SK-N-SH (cell line): ENCODE data around the gene EIF3F. TPM values are rescaled to one million over a fixed set of nuclear protein-coding genes. Genes with fewer than 3 reads are reported as not detected.

Experiments
- CTCF ChIA-PET: fragments of 300-600, 350-600 bp; formaldehyde crosslinking; extraction: SDS; loops from one replicate; lab custom pipeline; 2021; lab: Yijun Ruan, JAX
- POLR2A ChIA-PET: fragments of 350-600 bp; sonication (Branson Sonifier 250); formaldehyde crosslinking; extraction: SDS; loops from one replicate; lab custom pipeline; 2020; ENCODE audit warnings: antibody characterized with exemption, inconsistent platforms; lab: Yijun Ruan, JAX
- DNase-seq: peaks from one replicate; pipeline ENCODE4 v3.0.0; 2012
- H2AFZ ChIP-seq: fragments of 200-600 bp; sonication (generic); 2 replicates; pipeline ENCODE4 v1.8.1; 2016; ENCODE audit warnings: antibody characterized with exemption, mild to moderate bottlenecking, low read depth
- H3F3A ChIP-seq: fragments of 200-600 bp; sonication (generic); replicated peaks from 2 replicates; pipeline ENCODE3; 2016; ENCODE audit warnings: antibody characterized with exemption, mild to moderate bottlenecking; ENCODE audit not compliant: insufficient read depth
- H3K27ac ChIP-seq, 2 experiments: fragments of 200-500 bp in 1 of 2; fragments of 200-600 bp in 1 of 2; sonication (Bioruptor generic) in 1 of 2; sonication (generic), shearing (Covaris generic) in 1 of 2; 2 replicates each; pipeline versions ENCODE4 v1.5.1 to v1.6.1; 2014 to 2016; ENCODE audit warnings: low read depth in 2 of 2, inconsistent platforms in 1 of 2, low read length in 1 of 2, mild to moderate bottlenecking in 1 of 2, mixed read lengths in 1 of 2
- H3K27me3 ChIP-seq: fragments of 200-600 bp; sonication (generic), shearing (Covaris generic); 2 replicates; pipeline ENCODE4 v1.6.1; 2016; ENCODE audit warnings: mixed run types; ENCODE audit not compliant: insufficient read depth
- H3K36me3 ChIP-seq, 2 experiments: fragments of 200-500 bp in 1 of 2; fragments of 200-600 bp in 1 of 2; sonication (Bioruptor generic) in 1 of 2; sonication (generic) in 1 of 2; replicated peaks in 1 of 2; 2 replicates each; pipeline versions ENCODE3 to v1.5.1; 2014 to 2016; ENCODE audit warnings: low read length in 1 of 2, mild to moderate bottlenecking in 1 of 2; ENCODE audit not compliant: insufficient read depth in 2 of 2, control insufficient read depth in 1 of 2
- H3K4me1 ChIP-seq, 2 experiments: fragments of 200-500 bp in 1 of 2; fragments of 200-600 bp in 1 of 2; sonication (Bioruptor generic) in 1 of 2; sonication (generic), shearing (Covaris generic) in 1 of 2; 2 replicates each; pipeline versions ENCODE4 v1.5.1 to v1.6.1; 2014 to 2016; ENCODE audit warnings: low read depth in 1 of 2, low read length in 1 of 2, mixed run types in 1 of 2; ENCODE audit not compliant: insufficient read depth in 2 of 2, control insufficient read depth in 1 of 2
- H3K4me2 ChIP-seq: fragments of 200-600 bp; sonication (generic), shearing (Covaris generic); 2 replicates; pipeline ENCODE4 v1.6.1; 2017; ENCODE audit warnings: mixed run types
- H3K4me3 ChIP-seq, 2 experiments: fragments of 200-500 bp in 1 of 2; fragments of 200-600 bp in 1 of 2; sonication (Bioruptor generic) in 1 of 2; sonication (generic), shearing (Covaris generic) in 1 of 2; 2 replicates each; pipeline versions ENCODE4 v1.5.1 to v1.8.1; 2014 to 2016; ENCODE audit warnings: low read depth in 2 of 2, inconsistent platforms in 1 of 2, low read length in 1 of 2, mild to moderate bottlenecking in 1 of 2, mixed read lengths in 1 of 2, moderate library complexity in 1 of 2
- H3K79me2 ChIP-seq: fragments of 200-600 bp; sonication (generic); 2 replicates; pipeline ENCODE4 v1.8.1; 2017; ENCODE audit warnings: mild to moderate bottlenecking; ENCODE audit not compliant: insufficient read depth
- H3K9ac ChIP-seq: fragments of 200-600 bp; sonication (generic); 2 replicates; pipeline ENCODE4 v1.6.1; 2017; ENCODE audit warnings: mixed run types
- H3K9me2 ChIP-seq: fragments of 200-600 bp; sonication (generic); 2 replicates; pipeline ENCODE4 v1.6.1; 2017; ENCODE audit warnings: mixed run types
- H3K9me3 ChIP-seq: fragments of 200-600 bp; sonication (generic); 2 replicates; pipeline ENCODE4 v1.6.1; 2017; ENCODE audit warnings: mixed run types, mild to moderate bottlenecking, moderate library complexity
- H4K20me1 ChIP-seq: fragments of 200-600 bp; sonication (generic); 2 replicates; pipeline ENCODE4 v1.6.1; 2017; ENCODE audit warnings: mild to moderate bottlenecking, mixed run types; ENCODE audit not compliant: insufficient read depth
- ELF1 ChIP-seq: IDR thresholded peaks from 2 replicates; pipeline ENCODE4 v1.4.0; 2012
- EP300 ChIP-seq, 2 experiments: IDR thresholded peaks; 2 replicates each; pipeline versions ENCODE4 v1.4.0 to v1.6.1; 2012; ENCODE audit warnings: borderline replicate concordance in 1 of 2, low read depth in 1 of 2, low read length in 1 of 2
- FOSL2 ChIP-seq: IDR thresholded peaks from 2 replicates; pipeline ENCODE4 v1.4.0; 2012; ENCODE audit warnings: low read depth, mild to moderate bottlenecking, moderate library complexity, borderline replicate concordance
- FOXM1 ChIP-seq: IDR thresholded peaks from 2 replicates; pipeline ENCODE4 v1.4.0; 2012; ENCODE audit warnings: low read depth, mild to moderate bottlenecking
- GABPA ChIP-seq: IDR thresholded peaks from 2 replicates; pipeline ENCODE4 v1.4.0; 2012; ENCODE audit warnings: low read depth, mild to moderate bottlenecking
- GATA2 ChIP-seq: sonication (generic); formaldehyde crosslinking; IDR thresholded peaks from 2 replicates; pipeline ENCODE4 v1.5.0; 2020; ENCODE audit warnings: mild to moderate bottlenecking, missing genetic modification reagents
- JUND ChIP-seq: IDR thresholded peaks from 2 replicates; pipeline ENCODE4 v1.4.0; 2012
- MEF2A ChIP-seq: IDR thresholded peaks from 2 replicates; pipeline ENCODE4 v1.4.0; 2012; ENCODE audit warnings: low read depth, borderline replicate concordance
- MXI1 ChIP-seq: IDR thresholded peaks from 2 replicates; pipeline ENCODE4 v1.6.1; 2012; ENCODE audit warnings: mild to moderate bottlenecking, low read depth, low read length, improper control_type of control experiment
- NFIC ChIP-seq: IDR thresholded peaks from 2 replicates; pipeline ENCODE4 v1.4.0; 2012; ENCODE audit warnings: borderline replicate concordance
- POLR2AphosphoS5 ChIP-seq: IDR thresholded peaks from 2 replicates; pipeline ENCODE4 v1.6.1; 2012; ENCODE audit warnings: low read depth, low read length
- RFX5 ChIP-seq: IDR thresholded peaks from 2 replicates; pipeline ENCODE4 v1.6.1; 2012; ENCODE audit warnings: mild to moderate bottlenecking, improper control_type of control experiment, low read length
- RXRA ChIP-seq: IDR thresholded peaks from 2 replicates; pipeline ENCODE4 v1.4.0; 2012; ENCODE audit warnings: low read depth, mild to moderate bottlenecking, borderline replicate concordance
- SMC3 ChIP-seq: IDR thresholded peaks from 2 replicates; pipeline ENCODE4 v1.6.1; 2012; ENCODE audit warnings: low read depth, low read length, improper control_type of control experiment
- TCF12 ChIP-seq: IDR thresholded peaks from 2 replicates; pipeline ENCODE4 v1.4.0; 2012
- TEAD4 ChIP-seq: IDR thresholded peaks from 2 replicates; pipeline ENCODE4 v1.4.0; 2012; ENCODE audit warnings: mild to moderate bottlenecking, borderline replicate concordance; ENCODE audit not compliant: insufficient read depth
- YY1 ChIP-seq: IDR thresholded peaks from 2 replicates; pipeline ENCODE4 v1.4.0; 2012; ENCODE audit warnings: low read depth, mild to moderate bottlenecking
- WGBS: methylation state at CpG from one replicate; pipeline ENCODE4 v1.1.6; 2017; ENCODE audit warnings: low lambda C conversion rate; 5-methylcytosine and 5-hydroxymethylcytosine counted together
- polyA plus RNA-seq, 3 experiments: library from polyadenylated mRNA; depleted of rRNA; stranded (reverse); fragments of >200 nt; gene quantifications; 2 replicates each; pipeline ENCODE4 v1.2.3, GENCODE V29; 2012
- TF ChIP-seq, protein P1 (sequence below): IDR thresholded peaks from 2 replicates; pipeline ENCODE4; 2012
- TF ChIP-seq, protein P2 (sequence below): IDR thresholded peaks from 2 replicates; pipeline ENCODE4 v1.4.0; 2012; ENCODE audit warnings: low read depth
- TF ChIP-seq, protein P3 (sequence below): IDR thresholded peaks from 2 replicates; pipeline ENCODE4 v1.6.1; 2012; ENCODE audit warnings: mild to moderate bottlenecking, low read depth, low read length, moderate library complexity
- TF ChIP-seq, protein P4 (sequence below): fragments of 150-350 bp; IDR thresholded peaks from 2 replicates; pipeline ENCODE4 v1.6.1; 2016; ENCODE audit warnings: mild to moderate bottlenecking, low read depth, low read length
- TF ChIP-seq, protein P5 (sequence below): IDR thresholded peaks from 2 replicates; pipeline ENCODE4 v1.4.0; 2012; ENCODE audit warnings: low read depth, borderline replicate concordance

The EIF3F gene
- polyA plus RNA-seq, 1 of the 3 experiments (the other 2 are of a cell fraction) = 341 TPM

DNA sequence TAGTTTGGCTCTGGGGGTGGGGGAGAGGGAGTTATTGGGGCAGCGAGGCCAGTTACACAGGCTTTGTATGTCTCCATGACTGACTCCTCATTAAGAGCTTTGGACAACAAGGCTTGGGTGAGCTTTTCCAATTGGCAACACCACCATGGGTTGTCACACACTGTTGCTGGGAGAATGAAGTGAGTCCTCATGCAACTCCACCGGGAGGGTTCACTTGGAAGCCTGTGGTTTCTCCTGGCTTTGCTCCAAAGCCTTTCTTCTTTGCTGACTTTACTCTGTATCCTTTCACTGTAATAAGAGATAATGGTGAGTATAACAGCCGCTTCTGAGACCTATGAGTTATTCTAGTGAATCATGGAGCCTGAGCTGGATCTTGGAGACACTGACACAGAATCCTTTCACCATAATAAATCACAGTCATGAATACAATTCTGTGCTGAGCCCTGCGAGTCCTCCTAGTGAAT lies 24.9 kb downstream of the EIF3F start:
- CTCF ChIA-PET = interaction anchor here (1.3 to 11.1 kb wide), 4 partner anchors 9 to 84 kb away, joined by 4 to 574 read pairs (median 11); partner anchors contain the start of gene EIF3F

More for the DNA sequence above, 24.9 kb downstream of the EIF3F start:
- Histone ChIP-seq H3K4me2 (peak overlapping the region; percentile 51), H3K27ac (peak overlapping the region in 1 of 2 experiments; percentile 74; a peak in 2 of 4 replicates), H3F3A (peaks cover 21% of the 10 kb centered on the region), H3K79me2 (no peaks in the 10 kb centered on the region), H3K9ac (no peak overlapping the region), H3K27me3 (no peaks in the 10 kb centered on the region), H3K9me3 (no peaks in the 10 kb centered on the region), H3K4me3 (no peak overlapping the region), H4K20me1 (0 out of 2 replicates have a peak, but pooled peaks cover 5% of the 10 kb centered on the region), H2AFZ (no peak overlapping the region), H3K9me2 (no peaks in the 10 kb centered on the region), H3K4me1 (peaks cover 0 to 17% of the 10 kb centered on the region in 2 experiments; a peak in 2 of 4 replicates), H3K36me3 (no peaks in the 10 kb centered on the region)
- POLR2A ChIA-PET = no interaction called here
- 4% methylated on average over 3 of the region's 4 CpGs for WGBS
- TF ChIP-seq FOSL2 (peak; percentile 89), YY1 (peak; percentile 57; the same call in 1 of the 2 replicates), FOXM1 (peak; percentile 63; the same call in 1 of the 2 replicates), TCF12 (peak; percentile 92), MXI1 (no peak), MEF2A (peak; percentile 52), TEAD4 (peak; percentile 78; the same call in 1 of the 2 replicates), RFX5 (no peak), POLR2AphosphoS5 (peak; percentile 66; the same call in 1 of the 2 replicates), GATA2 (CRISPR knock-in tag) (no peak), GABPA (no peak), NFIC (peak; percentile 97), JUND (peak; percentile 93), SMC3 (no peak), EP300 (IDR thresholded peaks at IDR 0.05; ENCODE audit: borderline replicate concordance in 1 of 2, low read depth in 1 of 2, low read length in 1 of 2) (peak in 1 of 2 experiments; percentile 89; a peak in 2 of 4 replicates), ELF1 (no peak), RXRA (peak; percentile 78; the same call in 1 of the 2 replicates)
- TF ChIP-seq, protein P1, sequence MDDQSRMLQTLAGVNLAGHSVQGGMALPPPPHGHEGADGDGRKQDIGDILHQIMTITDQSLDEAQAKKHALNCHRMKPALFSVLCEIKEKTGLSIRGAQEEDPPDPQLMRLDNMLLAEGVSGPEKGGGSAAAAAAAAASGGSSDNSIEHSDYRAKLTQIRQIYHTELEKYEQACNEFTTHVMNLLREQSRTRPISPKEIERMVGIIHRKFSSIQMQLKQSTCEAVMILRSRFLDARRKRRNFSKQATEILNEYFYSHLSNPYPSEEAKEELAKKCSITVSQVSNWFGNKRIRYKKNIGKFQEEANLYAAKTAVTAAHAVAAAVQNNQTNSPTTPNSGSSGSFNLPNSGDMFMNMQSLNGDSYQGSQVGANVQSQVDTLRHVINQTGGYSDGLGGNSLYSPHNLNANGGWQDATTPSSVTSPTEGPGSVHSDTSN = peak; percentile 97
- TF ChIP-seq, protein P2, sequence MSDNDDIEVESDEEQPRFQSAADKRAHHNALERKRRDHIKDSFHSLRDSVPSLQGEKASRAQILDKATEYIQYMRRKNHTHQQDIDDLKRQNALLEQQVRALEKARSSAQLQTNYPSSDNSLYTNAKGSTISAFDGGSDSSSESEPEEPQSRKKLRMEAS = peak; percentile 70
- TF ChIP-seq, protein P3, sequence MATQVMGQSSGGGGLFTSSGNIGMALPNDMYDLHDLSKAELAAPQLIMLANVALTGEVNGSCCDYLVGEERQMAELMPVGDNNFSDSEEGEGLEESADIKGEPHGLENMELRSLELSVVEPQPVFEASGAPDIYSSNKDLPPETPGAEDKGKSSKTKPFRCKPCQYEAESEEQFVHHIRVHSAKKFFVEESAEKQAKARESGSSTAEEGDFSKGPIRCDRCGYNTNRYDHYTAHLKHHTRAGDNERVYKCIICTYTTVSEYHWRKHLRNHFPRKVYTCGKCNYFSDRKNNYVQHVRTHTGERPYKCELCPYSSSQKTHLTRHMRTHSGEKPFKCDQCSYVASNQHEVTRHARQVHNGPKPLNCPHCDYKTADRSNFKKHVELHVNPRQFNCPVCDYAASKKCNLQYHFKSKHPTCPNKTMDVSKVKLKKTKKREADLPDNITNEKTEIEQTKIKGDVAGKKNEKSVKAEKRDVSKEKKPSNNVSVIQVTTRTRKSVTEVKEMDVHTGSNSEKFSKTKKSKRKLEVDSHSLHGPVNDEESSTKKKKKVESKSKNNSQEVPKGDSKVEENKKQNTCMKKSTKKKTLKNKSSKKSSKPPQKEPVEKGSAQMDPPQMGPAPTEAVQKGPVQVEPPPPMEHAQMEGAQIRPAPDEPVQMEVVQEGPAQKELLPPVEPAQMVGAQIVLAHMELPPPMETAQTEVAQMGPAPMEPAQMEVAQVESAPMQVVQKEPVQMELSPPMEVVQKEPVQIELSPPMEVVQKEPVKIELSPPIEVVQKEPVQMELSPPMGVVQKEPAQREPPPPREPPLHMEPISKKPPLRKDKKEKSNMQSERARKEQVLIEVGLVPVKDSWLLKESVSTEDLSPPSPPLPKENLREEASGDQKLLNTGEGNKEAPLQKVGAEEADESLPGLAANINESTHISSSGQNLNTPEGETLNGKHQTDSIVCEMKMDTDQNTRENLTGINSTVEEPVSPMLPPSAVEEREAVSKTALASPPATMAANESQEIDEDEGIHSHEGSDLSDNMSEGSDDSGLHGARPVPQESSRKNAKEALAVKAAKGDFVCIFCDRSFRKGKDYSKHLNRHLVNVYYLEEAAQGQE = peak; percentile 21; the same call in 1 of the 2 replicates
- TF ChIP-seq, protein P4, sequence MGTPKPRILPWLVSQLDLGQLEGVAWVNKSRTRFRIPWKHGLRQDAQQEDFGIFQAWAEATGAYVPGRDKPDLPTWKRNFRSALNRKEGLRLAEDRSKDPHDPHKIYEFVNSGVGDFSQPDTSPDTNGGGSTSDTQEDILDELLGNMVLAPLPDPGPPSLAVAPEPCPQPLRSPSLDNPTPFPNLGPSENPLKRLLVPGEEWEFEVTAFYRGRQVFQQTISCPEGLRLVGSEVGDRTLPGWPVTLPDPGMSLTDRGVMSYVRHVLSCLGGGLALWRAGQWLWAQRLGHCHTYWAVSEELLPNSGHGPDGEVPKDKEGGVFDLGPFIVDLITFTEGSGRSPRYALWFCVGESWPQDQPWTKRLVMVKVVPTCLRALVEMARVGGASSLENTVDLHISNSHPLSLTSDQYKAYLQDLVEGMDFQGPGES = no peak
- TF ChIP-seq, protein P5, sequence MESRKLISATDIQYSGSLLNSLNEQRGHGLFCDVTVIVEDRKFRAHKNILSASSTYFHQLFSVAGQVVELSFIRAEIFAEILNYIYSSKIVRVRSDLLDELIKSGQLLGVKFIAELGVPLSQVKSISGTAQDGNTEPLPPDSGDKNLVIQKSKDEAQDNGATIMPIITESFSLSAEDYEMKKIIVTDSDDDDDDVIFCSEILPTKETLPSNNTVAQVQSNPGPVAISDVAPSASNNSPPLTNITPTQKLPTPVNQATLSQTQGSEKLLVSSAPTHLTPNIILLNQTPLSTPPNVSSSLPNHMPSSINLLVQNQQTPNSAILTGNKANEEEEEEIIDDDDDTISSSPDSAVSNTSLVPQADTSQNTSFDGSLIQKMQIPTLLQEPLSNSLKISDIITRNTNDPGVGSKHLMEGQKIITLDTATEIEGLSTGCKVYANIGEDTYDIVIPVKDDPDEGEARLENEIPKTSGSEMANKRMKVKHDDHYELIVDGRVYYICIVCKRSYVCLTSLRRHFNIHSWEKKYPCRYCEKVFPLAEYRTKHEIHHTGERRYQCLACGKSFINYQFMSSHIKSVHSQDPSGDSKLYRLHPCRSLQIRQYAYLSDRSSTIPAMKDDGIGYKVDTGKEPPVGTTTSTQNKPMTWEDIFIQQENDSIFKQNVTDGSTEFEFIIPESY = peak; percentile 68; the same call in 1 of the 2 replicates
- no peak for DNase-seq
